Ishikawa (cell line): Measurements from ENCODE around the gene GALNT2.

Experiments used
- CEBPB ChIP-seq: IDR thresholded peaks from 2 replicates; pipeline ENCODE4 v1.6.1; 2012
- CREB1 ChIP-seq: IDR thresholded peaks from 2 replicates; pipeline ENCODE4 v1.6.1; 2012; ENCODE audit warnings: low read depth
- EGR1 ChIP-seq: IDR thresholded peaks from 2 replicates; pipeline ENCODE4 v1.6.1; 2012
- EP300 ChIP-seq: IDR thresholded peaks from 2 replicates; pipeline ENCODE4 v1.6.1; 2012; ENCODE audit warnings: borderline replicate concordance
- FOXM1 ChIP-seq: IDR thresholded peaks from 2 replicates; pipeline ENCODE4 v1.6.1; 2012; ENCODE audit warnings: low read depth, borderline replicate concordance
- NFIC ChIP-seq: IDR thresholded peaks from 2 replicates; pipeline ENCODE4 v1.6.1; 2012
- RAD21 ChIP-seq: IDR thresholded peaks from 2 replicates; pipeline ENCODE4 v1.6.1; 2012; ENCODE audit warnings: low read depth
- TAF1 ChIP-seq: IDR thresholded peaks from 2 replicates; pipeline ENCODE4 v1.6.1; 2012; ENCODE audit warnings: low read depth, mild to moderate bottlenecking
- TCF12 ChIP-seq: IDR thresholded peaks from 2 replicates; pipeline ENCODE4 v1.6.1; 2012; ENCODE audit warnings: low read depth
- YY1 ChIP-seq: IDR thresholded peaks from 2 replicates; pipeline ENCODE4 v1.6.1; 2012; ENCODE audit warnings: low read depth
- TF ChIP-seq, protein P1 (sequence below): IDR thresholded peaks from 2 replicates; pipeline ENCODE4 v1.6.1; 2012

DNA sequence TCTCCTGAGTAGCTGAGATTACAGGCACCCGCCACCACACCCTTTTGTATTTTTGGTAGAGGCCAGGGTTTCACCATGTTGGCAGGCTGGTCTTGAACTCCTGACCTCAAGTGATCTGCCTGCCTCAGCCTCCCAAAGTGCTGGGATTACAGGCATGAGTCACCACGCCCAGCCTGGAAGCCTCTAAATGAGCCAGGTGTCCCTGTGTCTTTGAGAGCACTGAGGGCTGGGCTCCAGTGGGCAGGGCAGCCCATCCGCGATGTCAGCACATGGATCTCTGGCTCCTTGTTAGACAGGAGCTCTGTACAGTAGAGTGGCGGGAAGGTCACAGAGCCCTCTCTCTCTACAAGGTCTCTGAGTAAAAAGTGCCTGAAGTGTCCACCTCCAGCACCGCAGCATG, 234.8 kb downstream of the GALNT2 start:
- no peak for TF ChIP-seq NFIC
- TF ChIP-seq EGR1: no peak
- TF ChIP-seq CEBPB: no peak
- no peak for TF ChIP-seq EP300
- no peak for TF ChIP-seq CREB1
- TF ChIP-seq, protein P1, sequence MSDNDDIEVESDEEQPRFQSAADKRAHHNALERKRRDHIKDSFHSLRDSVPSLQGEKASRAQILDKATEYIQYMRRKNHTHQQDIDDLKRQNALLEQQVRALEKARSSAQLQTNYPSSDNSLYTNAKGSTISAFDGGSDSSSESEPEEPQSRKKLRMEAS: no peak
- TF ChIP-seq TAF1: no peak
- TF ChIP-seq TCF12: no peak
- no peak for TF ChIP-seq FOXM1
- TF ChIP-seq RAD21: no peak
- TF ChIP-seq YY1: no peak
